ENCODE measurements around the gene APOL4.
A peak's percentile ranks its signal among the peaks of the same experiment; 100 is the strongest.
"Not testable (repeated sequence)": the region's sequence is repeated elsewhere in the genome, so short reads cannot be mapped to it uniquely, and the experiment has no call there.

The APOL4 gene

GRCh38 chr22:36152821-36153220 is 48.8 kb downstream of the APOL4 start:
- DNase-seq, result not testable (repeated sequence)

- no peak for DNase-seq
Observed at GRCh38 chr22:36152088-36152487, 49.5 kb downstream of the APOL4 start.

GRCh38 chr22:36151006-36151595 is 50.5 kb downstream of the APOL4 start:
- DNase-seq, result no peak

DNA sequence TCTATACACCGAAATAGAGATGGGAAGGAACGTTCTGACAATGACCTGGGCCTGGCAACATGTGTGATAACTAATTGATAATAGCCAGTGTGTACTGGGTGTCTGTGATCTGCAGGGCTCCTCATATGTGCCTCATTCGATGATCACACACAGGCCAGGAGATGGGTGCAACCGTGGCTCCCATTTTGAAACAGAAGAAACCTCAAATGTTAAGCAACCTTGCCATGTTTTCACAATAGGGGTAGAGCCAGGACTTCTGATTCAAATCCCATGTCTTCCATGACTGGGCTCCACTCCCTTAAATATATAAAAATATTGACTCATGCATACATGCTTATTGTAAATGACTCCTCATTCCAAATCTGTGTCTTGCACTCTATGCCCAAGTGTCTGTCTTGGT is 52.2 kb downstream of the APOL4 start:
- no peak for DNase-seq

DNA sequence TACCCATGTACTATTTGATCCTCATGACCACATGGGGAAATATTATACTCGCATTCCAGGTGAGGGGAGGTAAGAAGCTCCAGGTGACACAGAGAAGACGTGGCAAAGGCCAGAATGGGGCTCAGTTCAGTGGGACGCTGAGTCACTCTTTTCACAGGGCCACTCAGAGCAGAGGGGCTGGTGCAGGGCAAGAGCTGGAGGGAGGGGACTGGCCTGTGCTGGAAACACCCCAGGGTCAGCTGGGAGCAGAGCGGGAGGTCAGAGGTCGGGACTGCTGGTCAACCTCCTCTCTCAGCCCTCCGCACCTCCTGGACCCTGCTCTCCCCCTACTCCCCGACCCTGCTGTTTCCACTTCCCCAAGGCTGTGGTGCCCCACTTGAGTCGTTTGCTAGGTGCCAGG is 53.2 kb downstream of the APOL4 start:
- DNase-seq, result no peak

DNA sequence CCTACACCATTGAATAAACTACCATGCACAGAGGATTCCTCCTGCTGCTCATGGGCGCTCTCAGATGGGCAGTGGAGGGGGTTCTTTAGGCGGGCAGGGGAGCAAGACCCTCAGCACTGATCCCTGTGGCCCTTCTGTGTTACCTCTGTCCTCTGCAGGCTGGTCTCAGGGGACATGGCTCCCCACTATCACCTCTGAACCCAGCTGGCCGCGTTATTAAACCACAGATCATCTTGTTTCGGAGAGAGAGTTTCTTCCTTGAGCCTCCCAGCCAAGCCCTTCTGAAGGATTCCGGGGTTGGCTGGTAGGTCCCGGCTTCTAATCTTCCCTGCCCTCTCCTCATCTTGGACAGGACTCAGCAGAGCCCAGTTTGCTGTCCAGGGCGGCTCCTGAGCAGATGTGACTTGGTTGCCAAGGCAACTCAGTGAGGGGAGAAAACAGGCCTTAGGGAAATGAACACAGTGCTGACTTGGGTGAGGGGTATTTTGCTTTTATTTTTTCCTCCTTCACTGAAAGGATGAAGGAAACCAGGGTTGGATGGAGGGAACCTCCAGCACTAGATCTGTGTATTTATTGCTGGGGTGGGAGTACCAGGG is 54.3 kb downstream of the APOL4 start:
- no peak for DNase-seq

GRCh38 chr22:36145881-36146280 is 55.7 kb downstream of the APOL4 start:
- DNase-seq, result no peak

- peak in 1 of 5 experiments; percentile 36 for DNase-seq
Observed at GRCh38 chr22:36144886-36145541, 56.6 kb downstream of the APOL4 start.

- no peak for DNase-seq
Observed at GRCh38 chr22:36143956-36144355, 57.7 kb downstream of the APOL4 start.

DNA sequence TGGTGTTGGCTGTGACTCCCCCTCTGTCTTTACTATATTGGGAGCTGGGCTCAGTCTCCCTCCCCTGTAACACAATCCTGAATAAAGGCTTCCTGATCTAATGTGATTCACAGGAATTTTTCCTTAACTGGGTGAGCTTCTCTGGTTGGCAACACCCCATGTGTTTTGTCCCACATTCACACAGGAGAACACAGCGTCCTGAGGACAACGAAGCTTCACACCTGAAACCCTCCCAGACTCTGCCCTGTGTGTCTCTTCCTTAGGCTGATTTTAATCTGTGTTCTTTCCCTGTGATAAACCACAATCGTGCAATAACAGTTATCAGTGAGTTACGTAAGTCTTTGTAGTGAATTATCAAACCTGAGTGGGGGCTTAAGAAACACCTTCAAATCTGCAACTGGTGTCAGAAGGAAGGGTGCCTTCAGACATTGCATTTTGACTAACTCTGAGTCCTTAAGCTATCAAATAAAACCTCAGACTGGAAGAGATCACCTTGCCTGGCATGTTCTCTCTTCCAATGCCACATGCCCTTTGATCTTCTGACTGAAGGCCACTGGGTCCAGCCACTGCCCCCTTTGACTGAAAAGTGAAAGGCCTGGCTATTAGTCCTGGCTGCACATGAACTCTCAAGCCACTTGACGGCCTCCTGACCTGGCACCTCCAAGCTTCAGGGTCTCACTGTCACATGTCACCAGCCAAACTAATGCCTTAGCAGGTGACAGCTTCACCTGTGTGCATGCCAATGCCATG is 58.4 kb downstream of the APOL4 start:
- no peak for DNase-seq

DNA sequence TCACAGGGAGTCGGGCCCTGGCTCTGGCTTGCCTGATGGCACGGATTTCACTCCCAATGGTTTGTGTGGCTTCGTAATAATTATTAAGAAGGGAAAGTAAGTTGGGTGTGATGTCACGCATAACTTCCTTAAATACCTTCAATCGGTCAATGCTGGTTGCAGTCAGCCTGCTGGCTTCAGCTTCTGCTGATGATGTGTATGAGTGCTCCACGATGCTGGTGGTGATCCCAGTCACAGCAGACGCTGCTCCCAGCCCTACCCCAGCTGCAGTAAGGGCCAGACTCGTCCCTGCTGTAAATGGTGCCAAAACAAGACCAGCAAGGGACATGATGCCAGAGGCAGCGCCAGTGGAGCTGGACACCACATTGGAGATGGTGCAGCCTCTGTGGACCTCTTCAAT is 60.1 kb downstream of the APOL4 start:
- no peak for DNase-seq
